Left colon (tissue), 2 donors: ENCODE measurements around the gene HDAC11. TPM values are rescaled to one million over a fixed set of nuclear protein-coding genes. Genes with fewer than 3 reads are reported as not detected.

Source experiments
- ATAC-seq: fragments of 200-7000 bp; cut with Tn5 transposase; one replicate; pipeline ENCODE4 v1.9.1; 2020; ENCODE audit warnings: mild to moderate bottlenecking, moderate library complexity
- DNase-seq, 2 donors: peaks; one replicate each; pipeline ENCODE4 v3.0.0-alpha.2; 2020
- intact Hi-C, 2 donors: fragments of 100-400 bp; cut with DNase I in 1 of 2; cut with micrococcal nuclease in 1 of 2; formaldehyde crosslinking; loops; one replicate each; pipeline versions ENCODE4 v1.11.2 to v1.14.0; 2022; cut with DNase I, micrococcal nuclease
- total RNA-seq, 2 donors: library from RNA; stranded (reverse); fragmentation: NEBNext Ultra II Directional; extraction: Animal tissue kit (Norgen Biotek cat#: 25700); gene quantifications; one replicate each; pipeline ENCODE4 v1.2.1, GENCODE V29; 2021
- donor health status: DM: no; HTN: no; CAD: no.
- donor health status: DM: yes; HTN: yes; CAD: no.

Gene HDAC11
- total RNA-seq, 2 donors from 2014 or later: 27.1 to 28.2 TPM

- intact Hi-C loops: no loop called here
- DNase-seq: no peak
- no peak for ATAC-seq
Measured at GRCh38 chr3:13546667-13547171, 66.6 kb downstream of the HDAC11 start.

GRCh38 chr3:13547591-13548371, 67.7 kb downstream of the HDAC11 start:
- DNase-seq (no peak), ATAC-seq (no peak)
- intact Hi-C loops: no loop called here

- intact Hi-C loops: no loop called here
- ATAC-seq (peak; percentile 55), DNase-seq (peak in 1 of 2 donors; percentile 28)
Measured at GRCh38 chr3:13548696-13549622, 68.9 kb downstream of the HDAC11 start, which contains the start of gene FBLN2. TSS of gene FBLN2 (plus strand) at chr3:13549125. CDS start at chr3:13570356, 21,231 bp downstream.

GRCh38 chr3:13549623-13550422, 69.7 kb downstream of the HDAC11 start:
- ATAC-seq (no peak), DNase-seq (no peak)

GRCh38 chr3:13550423-13550690, 70.3 kb downstream of the HDAC11 start:
- ATAC-seq (no peak), DNase-seq (no peak)

More at GRCh38 chr3:13549623-13550422, 69.7 kb downstream of the HDAC11 start:
- intact Hi-C loops: no loop called here

GRCh38 chr3:13550791-13551360, 70.8 kb downstream of the HDAC11 start:
- intact Hi-C loops: no loop called here
- DNase-seq (no peak), ATAC-seq (no peak)

More at GRCh38 chr3:13550423-13550690, 70.3 kb downstream of the HDAC11 start:
- intact Hi-C loops: no loop called here

- ATAC-seq: no peak
- intact Hi-C loops: no loop called here
- DNase-seq: no peak
Measured at GRCh38 chr3:13552857-13553652, 72.9 kb downstream of the HDAC11 start.

- no peak for DNase-seq
- ATAC-seq: no peak
- intact Hi-C loops: no loop called here
Measured at GRCh38 chr3:13553686-13554085, 73.6 kb downstream of the HDAC11 start.

- intact Hi-C loops: no loop called here
- ATAC-seq (no peak), DNase-seq (no peak)
Measured at GRCh38 chr3:13555753-13556152, 75.6 kb downstream of the HDAC11 start.

Other genes starting within 250 kb of the HDAC11 start
- gene NUP210, start 60.0 kb upstream of the HDAC11 start, total RNA-seq: 1 to 10 TPM; 5.6 to 9.1 TPM
- 10 to 100 TPM; 20.7 to 22.8 TPM for gene FBLN2, start 68.8 kb downstream of the HDAC11 start, total RNA-seq